PFSK-1 (cell line): ENCODE measurements around the gene PPARGC1A.

Experiments
- FOXP2 ChIP-seq: optimal IDR thresholded peaks from 2 replicates; pipeline ENCODE3; 2011; ENCODE audit warnings: borderline replicate concordance, control low read depth, inconsistent platforms; ENCODE audit not compliant: insufficient read depth; ENCODE audit errors: extremely low read length, extremely low read depth
- POLR2AphosphoS5 ChIP-seq: IDR thresholded peaks from 2 replicates; pipeline ENCODE4 v1.6.1; 2012; ENCODE audit warnings: low read depth, mild to moderate bottlenecking, control low read depth, low read length, moderate library complexity
- REST ChIP-seq, 2 experiments: IDR thresholded peaks; 2 replicates each; pipeline versions ENCODE4 v1.6.1 to v1.8.0; 2011 to 2012; ENCODE audit warnings: low read depth in 2 of 2, low read length in 2 of 2, control low read depth in 1 of 2, inconsistent platforms in 1 of 2, mild to moderate bottlenecking in 1 of 2, moderate library complexity in 1 of 2; ENCODE audit not compliant: insufficient read depth in 1 of 2
- SIN3A ChIP-seq: IDR thresholded peaks from 2 replicates; pipeline ENCODE4 v1.6.1; 2012; ENCODE audit warnings: mild to moderate bottlenecking, low read length, moderate library complexity, borderline replicate concordance; ENCODE audit not compliant: insufficient read depth
- TAF1 ChIP-seq: IDR thresholded peaks from 2 replicates; pipeline ENCODE4 v1.6.1; 2012; ENCODE audit warnings: low read length, control low read depth, borderline replicate concordance; ENCODE audit not compliant: insufficient read depth

PPARGC1A gene

DNA sequence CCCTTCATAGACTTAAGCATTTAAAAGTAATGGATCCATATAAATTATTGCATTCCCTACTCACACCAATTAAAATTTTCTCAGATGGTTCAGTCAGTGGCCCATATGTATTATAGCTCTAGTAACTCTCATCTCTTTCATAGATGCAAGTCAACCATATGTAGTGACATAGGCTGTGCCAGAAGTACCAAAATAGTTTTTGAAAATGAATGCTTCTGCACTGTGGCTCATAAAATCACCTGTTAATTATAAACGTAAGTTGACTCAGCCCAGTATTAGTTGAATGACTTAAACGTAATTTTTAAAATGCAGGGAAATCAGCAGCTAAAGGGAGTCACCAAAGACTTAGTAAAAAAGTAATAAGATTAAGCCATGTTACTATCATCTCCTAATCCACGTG, 143.8 kb downstream of the PPARGC1A start:
- no peak for TF ChIP-seq SIN3A
- no peak for TF ChIP-seq POLR2AphosphoS5
- TF ChIP-seq TAF1: no peak
- no peak for TF ChIP-seq FOXP2
- no peak for TF ChIP-seq REST (IDR thresholded peaks at IDR 0.05; ENCODE audit: insufficient read depth in 1 of 2, low read depth in 2 of 2, low read length in 2 of 2)

- TF ChIP-seq SIN3A: no peak
- no peak for TF ChIP-seq TAF1
- no peak for TF ChIP-seq POLR2AphosphoS5
- no peak for TF ChIP-seq REST (IDR thresholded peaks at IDR 0.05; ENCODE audit: insufficient read depth in 1 of 2, low read depth in 2 of 2, low read length in 2 of 2)
- TF ChIP-seq FOXP2: no peak
Measured at GRCh38 chr4:23745377-23745776, 144.5 kb downstream of the PPARGC1A start.
